A673 (cell line): Measurements from ENCODE around the gene CTTNBP2NL.
"Not testable (repeated sequence)": the region's sequence is repeated elsewhere in the genome, so short reads cannot be mapped to it uniquely, and the experiment has no call there.

Experiments used
- EZH2 ChIP-seq: fragments of 200-600 bp; sonication (generic); IDR thresholded peaks from 2 replicates; pipeline ENCODE4 v1.6.1; 2017; ENCODE audit warnings: borderline replicate concordance, low read depth, mild to moderate bottlenecking, mixed read lengths, antibody characterized with exemption, low read length; ENCODE audit not compliant: poor library complexity, severe bottlenecking
- TF ChIP-seq, protein P1 (sequence below): fragments of 300-800, 200-600 bp; sonication (generic); conservative IDR thresholded peaks from 2 replicates; pipeline ENCODE4 v1.5.1; 2017; ENCODE audit warnings: low read depth, mild to moderate bottlenecking, antibody characterized with exemption, low read length, moderate library complexity, mixed read lengths

- TF ChIP-seq, protein P1, sequence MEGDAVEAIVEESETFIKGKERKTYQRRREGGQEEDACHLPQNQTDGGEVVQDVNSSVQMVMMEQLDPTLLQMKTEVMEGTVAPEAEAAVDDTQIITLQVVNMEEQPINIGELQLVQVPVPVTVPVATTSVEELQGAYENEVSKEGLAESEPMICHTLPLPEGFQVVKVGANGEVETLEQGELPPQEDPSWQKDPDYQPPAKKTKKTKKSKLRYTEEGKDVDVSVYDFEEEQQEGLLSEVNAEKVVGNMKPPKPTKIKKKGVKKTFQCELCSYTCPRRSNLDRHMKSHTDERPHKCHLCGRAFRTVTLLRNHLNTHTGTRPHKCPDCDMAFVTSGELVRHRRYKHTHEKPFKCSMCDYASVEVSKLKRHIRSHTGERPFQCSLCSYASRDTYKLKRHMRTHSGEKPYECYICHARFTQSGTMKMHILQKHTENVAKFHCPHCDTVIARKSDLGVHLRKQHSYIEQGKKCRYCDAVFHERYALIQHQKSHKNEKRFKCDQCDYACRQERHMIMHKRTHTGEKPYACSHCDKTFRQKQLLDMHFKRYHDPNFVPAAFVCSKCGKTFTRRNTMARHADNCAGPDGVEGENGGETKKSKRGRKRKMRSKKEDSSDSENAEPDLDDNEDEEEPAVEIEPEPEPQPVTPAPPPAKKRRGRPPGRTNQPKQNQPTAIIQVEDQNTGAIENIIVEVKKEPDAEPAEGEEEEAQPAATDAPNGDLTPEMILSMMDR, result not testable (repeated sequence)
- not testable (repeated sequence) for TF ChIP-seq EZH2
Measured at GRCh38 chr1:112423666-112424065, 27.7 kb downstream of the CTTNBP2NL start.
